ENCODE measurements around the gene TBC1D14.

GRCh38 chr4:6962211-6963041 lies 52.8 kb downstream of the TBC1D14 start:
- TF ChIP-seq, protein P1, sequence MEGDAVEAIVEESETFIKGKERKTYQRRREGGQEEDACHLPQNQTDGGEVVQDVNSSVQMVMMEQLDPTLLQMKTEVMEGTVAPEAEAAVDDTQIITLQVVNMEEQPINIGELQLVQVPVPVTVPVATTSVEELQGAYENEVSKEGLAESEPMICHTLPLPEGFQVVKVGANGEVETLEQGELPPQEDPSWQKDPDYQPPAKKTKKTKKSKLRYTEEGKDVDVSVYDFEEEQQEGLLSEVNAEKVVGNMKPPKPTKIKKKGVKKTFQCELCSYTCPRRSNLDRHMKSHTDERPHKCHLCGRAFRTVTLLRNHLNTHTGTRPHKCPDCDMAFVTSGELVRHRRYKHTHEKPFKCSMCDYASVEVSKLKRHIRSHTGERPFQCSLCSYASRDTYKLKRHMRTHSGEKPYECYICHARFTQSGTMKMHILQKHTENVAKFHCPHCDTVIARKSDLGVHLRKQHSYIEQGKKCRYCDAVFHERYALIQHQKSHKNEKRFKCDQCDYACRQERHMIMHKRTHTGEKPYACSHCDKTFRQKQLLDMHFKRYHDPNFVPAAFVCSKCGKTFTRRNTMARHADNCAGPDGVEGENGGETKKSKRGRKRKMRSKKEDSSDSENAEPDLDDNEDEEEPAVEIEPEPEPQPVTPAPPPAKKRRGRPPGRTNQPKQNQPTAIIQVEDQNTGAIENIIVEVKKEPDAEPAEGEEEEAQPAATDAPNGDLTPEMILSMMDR (IDR thresholded peaks at IDR 0.05): no peak
- TF ChIP-seq EP300 (IDR thresholded peaks at IDR 0.05): no peak

Measured in sigmoid colon (tissue), 4 donors.